HEK293T (cell line): ENCODE data around the gene PLCL2.

Experiments
- ARNT ChIP-seq: fragments of 450-650 bp; IDR thresholded peaks from 2 replicates; pipeline ENCODE4 v1.6.1; 2017; ENCODE audit warnings: mild to moderate bottlenecking
- BHLHE40 ChIP-seq: fragments of 450-650 bp; IDR thresholded peaks from 2 replicates; pipeline ENCODE4 v1.6.1; 2016; ENCODE audit warnings: mild to moderate bottlenecking, moderate library complexity, borderline replicate concordance
- ELF4 ChIP-seq: fragments of 450-650 bp; IDR thresholded peaks from 2 replicates; pipeline ENCODE4 v1.6.1; 2017; ENCODE audit warnings: antibody characterized with exemption
- FOXA1 ChIP-seq: fragments of 450-650 bp; IDR thresholded peaks from 2 replicates; pipeline ENCODE4 v1.6.1; 2016; ENCODE audit warnings: mild to moderate bottlenecking
- FOXM1 ChIP-seq: fragments of 450-650 bp; IDR thresholded peaks from 2 replicates; pipeline ENCODE4 v1.6.1; 2017; ENCODE audit warnings: mild to moderate bottlenecking, borderline replicate concordance
- HDGF ChIP-seq: fragments of 450-650 bp; IDR thresholded peaks from 2 replicates; pipeline ENCODE4 v1.6.1; 2017; ENCODE audit warnings: antibody characterized with exemption, borderline replicate concordance
- L3MBTL2 ChIP-seq: fragments of 450-650 bp; conservative IDR thresholded peaks from 2 replicates; pipeline ENCODE4 v1.6.1; 2016; ENCODE audit warnings: mild to moderate bottlenecking
- SP1 ChIP-seq: fragments of 450-650 bp; IDR thresholded peaks from 2 replicates; pipeline ENCODE4 v1.6.1; 2017
- SUZ12 ChIP-seq: fragments of 450-650 bp; IDR thresholded peaks from 2 replicates; pipeline ENCODE4 v1.6.1; 2016; ENCODE audit warnings: mild to moderate bottlenecking
- TARDBP ChIP-seq: fragments of 450-650 bp; IDR thresholded peaks from 2 replicates; pipeline ENCODE4 v1.6.1; 2016
- ZNF384 ChIP-seq: fragments of 450-650 bp; IDR thresholded peaks from 2 replicates; pipeline ENCODE4 v1.6.1; 2016
- TF ChIP-seq, protein P1 (sequence below): fragments of 450-650 bp; IDR thresholded peaks from 2 replicates; pipeline ENCODE4 v1.6.1; 2016

DNA sequence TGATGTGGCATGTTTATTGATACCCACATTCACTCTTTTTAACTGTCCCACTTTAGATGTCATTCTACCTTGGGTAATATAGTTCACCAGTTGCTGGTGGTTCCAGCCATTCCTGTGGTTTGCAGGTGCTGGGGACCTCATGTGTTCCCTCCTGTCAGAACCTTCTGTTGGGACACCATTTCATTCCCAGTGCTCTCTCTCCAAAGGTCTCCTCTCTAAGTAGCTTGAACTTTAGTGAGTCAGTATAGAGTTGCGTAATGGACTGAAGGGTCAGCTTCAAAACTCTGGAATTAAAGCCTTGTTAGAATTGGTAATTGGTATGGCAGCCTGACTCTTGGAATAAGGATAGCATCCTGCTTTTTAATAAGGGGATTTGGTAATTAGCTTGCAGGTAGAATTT is 108.5 kb downstream of the PLCL2 start:
- no peak for TF ChIP-seq SUZ12
- no peak for TF ChIP-seq BHLHE40
- no peak for TF ChIP-seq ELF4
- no peak for TF ChIP-seq ARNT
- no peak for TF ChIP-seq FOXA1
- no peak for TF ChIP-seq FOXM1
- TF ChIP-seq HDGF: no peak
- TF ChIP-seq, protein P1, sequence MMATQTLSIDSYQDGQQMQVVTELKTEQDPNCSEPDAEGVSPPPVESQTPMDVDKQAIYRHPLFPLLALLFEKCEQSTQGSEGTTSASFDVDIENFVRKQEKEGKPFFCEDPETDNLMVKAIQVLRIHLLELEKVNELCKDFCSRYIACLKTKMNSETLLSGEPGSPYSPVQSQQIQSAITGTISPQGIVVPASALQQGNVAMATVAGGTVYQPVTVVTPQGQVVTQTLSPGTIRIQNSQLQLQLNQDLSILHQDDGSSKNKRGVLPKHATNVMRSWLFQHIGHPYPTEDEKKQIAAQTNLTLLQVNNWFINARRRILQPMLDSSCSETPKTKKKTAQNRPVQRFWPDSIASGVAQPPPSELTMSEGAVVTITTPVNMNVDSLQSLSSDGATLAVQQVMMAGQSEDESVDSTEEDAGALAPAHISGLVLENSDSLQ: no peak
- no peak for TF ChIP-seq ZNF384
- no peak for TF ChIP-seq SP1
- TF ChIP-seq TARDBP: no peak
- TF ChIP-seq L3MBTL2: no peak
